GM19043 (cell line): ENCODE results near the gene ARHGAP4.

Source experiments
- ATAC-seq: cut with Tn5 transposase; IDR thresholded peaks from one replicate; pipeline ENCODE4 v1.9.1; 2021; ENCODE audit warnings: low read depth; ENCODE audit not compliant: unreplicated experiment

The ARHGAP4 gene

DNA sequence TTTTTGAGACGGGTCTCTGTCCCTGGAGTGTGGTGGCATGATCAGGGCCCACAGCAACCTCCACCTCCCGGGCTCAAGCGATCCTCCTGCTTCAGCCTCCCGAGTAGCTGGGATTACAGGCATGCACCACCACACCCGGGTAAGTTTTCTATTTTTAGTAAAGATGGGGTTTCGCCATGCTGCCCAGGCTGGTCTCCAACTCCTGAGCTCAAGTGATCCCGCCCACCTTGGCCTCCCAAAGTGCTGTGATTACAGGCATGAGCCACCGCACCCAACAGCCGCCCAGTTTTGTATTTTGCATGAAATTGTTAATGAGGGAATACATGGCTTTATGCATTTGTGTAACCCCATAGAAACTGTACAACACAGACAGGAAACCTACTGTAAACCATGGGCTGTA lies 2.8 kb upstream of the ARHGAP4 start:
- no peak for ATAC-seq

DNA sequence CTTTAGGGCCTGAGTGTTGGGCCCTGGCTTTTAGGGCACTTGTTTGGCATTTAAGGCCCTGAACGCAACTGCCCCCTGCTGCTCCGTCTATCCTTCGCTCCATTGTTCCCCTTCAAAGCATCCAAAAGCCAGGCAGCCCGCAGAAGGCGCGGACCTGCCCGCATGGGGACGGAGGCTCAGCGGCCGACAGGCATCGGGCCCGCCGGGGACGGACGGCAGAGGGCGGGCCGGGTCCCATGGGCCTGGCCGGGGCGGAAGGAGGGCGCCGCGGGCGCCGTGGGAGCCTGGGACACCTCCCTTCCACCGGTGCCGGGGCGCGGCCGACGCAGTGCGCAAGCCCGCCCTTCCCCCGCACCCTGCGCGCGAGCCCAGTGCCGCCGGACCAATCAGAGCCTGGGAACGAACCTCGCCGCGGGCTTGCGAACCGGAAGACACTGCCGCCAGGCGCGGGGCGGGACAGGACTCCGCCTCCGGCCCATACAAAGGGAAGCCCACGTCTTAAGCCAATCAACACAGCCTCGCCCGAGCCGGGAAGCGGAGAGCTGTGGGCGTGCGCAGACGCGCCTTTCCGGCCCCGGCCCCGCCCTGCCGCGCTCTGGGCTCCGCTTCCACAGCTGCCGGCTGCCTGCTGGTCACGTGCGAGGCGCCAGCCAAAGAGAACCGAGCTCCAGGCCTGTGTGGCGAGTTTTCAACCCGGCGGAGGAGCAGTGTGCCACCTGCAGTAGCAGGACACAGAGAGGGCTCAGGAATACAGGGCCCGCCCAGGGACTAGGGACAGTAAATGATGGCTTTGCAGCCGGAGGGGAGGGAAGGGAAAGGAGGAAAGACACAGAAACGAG lies 2.1 kb upstream of the ARHGAP4 start:
- ATAC-seq, result peak; percentile 62

- ATAC-seq, result no peak
Observed at GRCh38 chrX:153927672-153927921, 1.5 kb upstream of the ARHGAP4 start.

- peak; percentile 32 for ATAC-seq
Observed at GRCh38 chrX:153926858-153927671, 1.0 kb upstream of the ARHGAP4 start.

- no peak for ATAC-seq
Observed at GRCh38 chrX:153926552-153926857, 441 bp upstream of the ARHGAP4 start.

GRCh38 chrX:153925387-153925738 lies 701 bp downstream of the ARHGAP4 start:
- no peak for ATAC-seq

DNA sequence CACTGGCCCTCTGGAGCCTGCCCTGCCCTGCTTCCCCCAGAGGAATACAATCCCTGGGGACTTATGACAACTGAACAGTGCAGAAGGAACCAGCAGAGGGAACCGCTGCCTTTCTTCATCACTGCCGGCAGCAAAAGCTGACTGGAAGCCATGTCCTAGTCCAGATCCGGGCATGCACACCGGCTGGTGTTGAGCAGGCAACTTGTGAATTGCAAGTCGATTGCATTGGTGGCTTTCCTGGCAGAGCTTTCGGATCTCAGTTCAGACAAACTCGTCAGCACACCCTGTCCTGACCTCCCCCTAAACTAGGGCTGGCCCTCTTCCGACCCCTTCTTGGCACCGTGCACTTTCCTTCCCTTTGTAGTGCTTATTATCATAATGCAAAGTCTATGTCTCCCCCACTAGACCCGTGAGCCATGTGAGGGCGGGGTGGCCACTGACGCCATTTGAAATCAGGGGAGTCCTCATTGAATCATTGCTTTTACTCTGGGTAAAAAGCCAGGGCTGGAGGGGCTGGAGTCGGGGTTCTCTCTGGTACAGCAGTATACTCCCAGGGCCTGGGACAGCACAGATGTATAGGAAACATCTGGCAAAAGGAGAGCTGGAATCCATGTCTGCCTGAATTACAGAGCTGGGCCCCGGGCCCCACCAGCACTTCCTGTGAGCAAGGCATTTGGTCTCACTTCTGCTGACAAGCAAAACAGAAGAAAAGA lies 1.8 kb downstream of the ARHGAP4 start:
- no peak for ATAC-seq

GRCh38 chrX:153922932-153923857 lies 2.9 kb downstream of the ARHGAP4 start:
- no peak for ATAC-seq

GRCh38 chrX:153921511-153922446 lies 4.3 kb downstream of the ARHGAP4 start:
- ATAC-seq, result no peak

DNA sequence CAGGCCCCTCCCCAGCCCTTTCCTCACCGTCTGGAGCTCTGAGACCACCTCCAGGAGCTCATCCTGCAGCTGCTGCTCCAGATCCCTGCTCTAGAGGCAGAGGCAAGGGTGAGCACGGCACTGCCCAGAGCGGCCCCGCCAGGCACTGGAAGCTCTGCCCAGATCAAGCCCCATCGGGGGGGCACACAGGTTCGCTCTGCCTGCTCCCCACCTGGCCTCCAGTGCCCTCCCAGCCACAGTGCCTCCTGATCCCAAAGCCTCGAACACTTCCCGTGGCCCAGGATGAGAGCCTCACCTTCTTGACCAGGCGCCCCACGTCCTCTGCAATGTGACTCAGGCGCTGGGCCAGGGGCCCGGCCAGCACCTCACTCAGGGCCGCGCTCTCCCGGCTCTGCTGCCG lies 5.0 kb downstream of the ARHGAP4 start:
- ATAC-seq, result no peak

DNA sequence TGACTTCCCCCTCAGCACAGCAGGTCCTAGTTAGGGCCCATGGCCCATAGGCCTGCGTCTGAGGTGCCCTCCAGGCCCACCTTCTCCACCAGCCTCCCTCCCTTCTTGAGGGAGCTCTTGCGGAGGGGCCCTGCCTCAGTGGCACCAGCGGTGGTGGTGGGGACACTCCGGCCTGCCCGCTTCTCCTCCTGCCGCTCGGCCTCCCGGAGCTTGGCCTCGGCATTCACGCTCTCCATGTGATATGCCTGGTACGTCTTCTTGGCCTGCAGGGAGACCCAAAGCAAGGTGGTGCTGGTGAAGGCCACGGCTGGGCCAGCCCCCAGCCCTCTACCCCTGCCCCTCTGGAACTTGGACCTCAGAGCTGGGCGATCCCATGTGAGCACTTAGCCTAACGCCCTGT lies 5.5 kb downstream of the ARHGAP4 start:
- no peak for ATAC-seq

GRCh38 chrX:153919281-153919680 lies 6.8 kb downstream of the ARHGAP4 start:
- no peak for ATAC-seq

- no peak for ATAC-seq
Observed at GRCh38 chrX:153917869-153918268, 8.2 kb downstream of the ARHGAP4 start.

DNA sequence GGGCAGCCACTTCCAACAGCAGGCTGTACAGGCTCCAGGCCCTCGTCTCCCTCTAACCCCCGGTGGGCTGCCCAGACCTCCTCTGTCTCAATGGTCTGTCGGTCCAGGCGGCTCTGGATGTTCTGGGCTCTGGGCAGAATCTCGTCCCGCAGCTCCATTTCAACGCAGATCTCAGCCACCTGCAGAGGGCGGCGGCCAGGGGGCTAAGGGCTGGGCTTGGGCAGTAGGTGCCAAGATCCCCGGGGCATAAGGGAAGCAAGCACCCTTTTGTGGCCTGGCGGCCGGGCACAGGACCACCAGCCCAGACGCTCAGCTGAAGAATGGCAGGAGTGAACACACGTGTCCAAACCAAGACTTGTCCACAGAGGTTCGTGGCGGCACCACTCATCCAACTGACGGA lies 12.4 kb downstream of the ARHGAP4 start:
- no peak for ATAC-seq

- ATAC-seq, result no peak
Observed at GRCh38 chrX:153913211-153913610, 12.9 kb downstream of the ARHGAP4 start.

- ATAC-seq, result no peak
Observed at GRCh38 chrX:153911798-153912197, 14.3 kb downstream of the ARHGAP4 start.

- no peak for ATAC-seq
Observed at GRCh38 chrX:153910446-153910845, 15.6 kb downstream of the ARHGAP4 start.

DNA sequence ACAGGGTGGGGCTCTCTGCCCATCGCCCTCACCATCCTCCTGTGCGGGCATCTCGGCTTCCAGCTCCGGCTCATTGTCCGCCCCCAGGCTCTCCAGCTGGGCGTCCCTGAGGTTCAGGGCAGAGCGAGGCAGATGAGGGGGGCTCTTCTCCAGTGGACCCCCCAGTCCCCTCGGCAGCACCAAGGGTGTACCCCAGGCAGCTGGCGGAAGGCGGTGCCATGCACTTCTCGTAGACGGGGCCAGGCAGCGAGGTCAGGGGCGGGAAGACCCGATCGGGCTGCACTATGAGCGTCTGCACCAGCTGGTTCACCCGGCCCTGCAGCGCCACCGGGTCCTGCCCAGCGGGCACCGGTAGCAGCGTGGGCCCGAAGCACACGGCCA lies 16.1 kb downstream of the ARHGAP4 start:
- ATAC-seq, result no peak
